A673 (cell line): ENCODE measurements around the gene SH3RF2.

Source experiments
- CTCF ChIP-seq: fragments of 300-800, 200-600 bp; sonication (generic); conservative IDR thresholded peaks from 2 replicates; pipeline ENCODE4 v1.5.1; 2017; ENCODE audit warnings: low read depth, mild to moderate bottlenecking, antibody characterized with exemption, low read length, moderate library complexity, mixed read lengths
- EZH2 ChIP-seq: fragments of 200-600 bp; sonication (generic); IDR thresholded peaks from 2 replicates; pipeline ENCODE4 v1.6.1; 2017; ENCODE audit warnings: borderline replicate concordance, low read depth, mild to moderate bottlenecking, mixed read lengths, antibody characterized with exemption, low read length; ENCODE audit not compliant: poor library complexity, severe bottlenecking

GRCh38 chr5:145975361-145976066 lies 39.1 kb downstream of the SH3RF2 start:
- TF ChIP-seq CTCF, result no peak
- TF ChIP-seq EZH2, result no peak
